ENCODE results near the gene TGFB1. TPM values are rescaled to one million over a fixed set of nuclear protein-coding genes. Genes with fewer than 3 reads are reported as not detected.
"Not testable (repeated sequence)": the region's sequence is repeated elsewhere in the genome, so short reads cannot be mapped to it uniquely, and the experiment has no call there.

TGFB1 gene
- total and polyA plus RNA-seq, 9 of the 15 experiments (the other 6 are each of a cell fraction or from before 2014, with no cell fraction given): 0.24 to 159 (median 17.2) TPM

GRCh38 chr19:41350735-41351338 lies 2.9 kb downstream of the TGFB1 start (continued):
- TF ChIP-seq BCLAF1 (IDR thresholded peaks at IDR 0.05; ENCODE audit: borderline replicate concordance in 1 of 2, control insufficient read depth in 1 of 2, low read depth in 2 of 2, low read length in 1 of 2) (no peak), PHB2 (IDR thresholded peaks at IDR 0.05; ENCODE audit: low read depth) (peak; percentile 39; the same call in 1 of the 2 replicates), GTF2B (IDR thresholded peaks at IDR 0.05; ENCODE audit: extremely low read depth, insufficient read length) (no peak), USF2 (CRISPR knock-in tag; IDR thresholded peaks at IDR 0.05) (no peak), ZNF384 (IDR thresholded peaks at IDR 0.05; ENCODE audit: low read depth, low read length) (no peak), MLX (CRISPR knock-in tag; conservative IDR thresholded peaks at IDR 0.05) (0 out of 4 replicates have a peak, but pooled peaks of 1 of the 2 experiments have one; percentile 35), CBX3 (IDR thresholded peaks at IDR 0.05; ENCODE audit: borderline replicate concordance in 1 of 2, low read length in 2 of 2) (peak in 1 of 2 experiments; percentile 13; a peak in 1 of 3 replicates)

GRCh38 chr19:41346916-41347315 lies 6.8 kb downstream of the TGFB1 start:
- H3K4me3 ChIP-seq; CTCF ChIA-PET (ENCODE audit: low intra/inter-chr PET ratio); H3K9me1 ChIP-seq (ENCODE audit: control insufficient read depth, insufficient read depth, low read length); DNase-seq (ENCODE audit: extremely low read depth in 1 of 4, low spot score in 3 of 4); H3K9ac ChIP-seq (ENCODE audit: insufficient read depth in 1 of 2, low read depth in 2 of 2, low read length in 2 of 2); H3K27ac ChIP-seq (ENCODE audit: extremely low read depth, low read depth, low read length); BruUV-seq (replicated peaks); H2AFZ ChIP-seq (ENCODE audit: low read depth, low read length); H3K4me2 ChIP-seq (ENCODE audit: insufficient read depth, low read length); ATAC-seq; in situ Hi-C loops (cut with MboI); intact Hi-C loops (cut with micrococcal nuclease); H3K27me3 ChIP-seq (ENCODE audit: control insufficient read depth in 2 of 2, insufficient read depth in 2 of 2, low read length in 2 of 2); FAIRE-seq; H3K9me3 ChIP-seq (replicated peaks; ENCODE audit: control insufficient read depth, insufficient read depth, low read depth, low read length): not testable (repeated sequence)
- Histone ChIP-seq H4K20me1 (replicated peaks; ENCODE audit: control insufficient read depth, insufficient read depth, low read length) (peaks cover 17% of the 10 kb centered on the region), H3K36me3 (ENCODE audit: control insufficient read depth, insufficient read depth, low read length) (peaks cover 75% of the 10 kb centered on the region), H3K79me2 (ENCODE audit: control insufficient read depth, insufficient read depth, low read length) (peaks cover 64% of the 10 kb centered on the region), H3K4me1 (replicated peaks in 1 of 2; ENCODE audit: control insufficient read depth in 2 of 2, insufficient read depth in 2 of 2, low read length in 2 of 2) (peaks cover 5 to 18% of the 10 kb centered on the region in 2 experiments)
- 93% methylated on average over 8 of the region's 9 CpGs for WGBS (ENCODE audit: insufficient coverage, low coverage, missing lambda C conversion rate)
- POLR2A ChIA-PET: interaction anchor here (1.0 kb wide), 2 partner anchors 11 to 83 kb away, joined by 6 to 8 read pairs; partner anchors contain the start of gene HNRNPUL1
